Esophagus (tissue), 2 donors: ENCODE measurements around the gene RBBP6. TPM values are rescaled to one million over a fixed set of nuclear protein-coding genes. Genes with fewer than 3 reads are reported as not detected.

Experiments used
- H3K27ac ChIP-seq, 2 donors: one replicate each; pipeline ENCODE4 v1.5.1; 2013; ENCODE audit warnings: low read depth in 2 of 2, mild to moderate bottlenecking in 2 of 2, inconsistent platforms in 1 of 2, low read length in 1 of 2, moderate library complexity in 1 of 2
- H3K27me3 ChIP-seq, 2 donors: one replicate each; pipeline ENCODE4 v1.6.1; 2013; ENCODE audit warnings: low read length in 2 of 2, control low read depth in 1 of 2, mild to moderate bottlenecking in 1 of 2; ENCODE audit not compliant: insufficient read depth in 2 of 2, control insufficient read depth in 1 of 2
- H3K36me3 ChIP-seq, 2 donors: one replicate each; pipeline ENCODE4 v1.6.1; 2013; ENCODE audit warnings: low read length in 1 of 2; ENCODE audit not compliant: control insufficient read depth in 2 of 2, insufficient read depth in 2 of 2
- H3K4me1 ChIP-seq, 2 donors: one replicate each; pipeline ENCODE4 v1.6.1; 2013; ENCODE audit warnings: low read length in 1 of 2; ENCODE audit not compliant: control insufficient read depth in 2 of 2, insufficient read depth in 2 of 2
- H3K4me3 ChIP-seq, 2 donors: one replicate each; pipeline ENCODE4 v1.5.1; 2013; ENCODE audit warnings: low read length in 2 of 2, mild to moderate bottlenecking in 2 of 2, low read depth in 1 of 2, moderate library complexity in 1 of 2
- H3K9me3 ChIP-seq, 2 donors: one replicate each; pipeline ENCODE4 v1.6.1; 2013; ENCODE audit warnings: mild to moderate bottlenecking in 2 of 2, low read depth in 1 of 2, low read length in 1 of 2, moderate library complexity in 1 of 2; ENCODE audit not compliant: control insufficient read depth in 2 of 2, insufficient read depth in 1 of 2
- WGBS, 2 donors: extraction: QIAGEN DNeasy Blood & Tissue Kit; methylation state at CpG; one replicate each; pipeline ENCODE4 v1.1.7; 2013; 5-methylcytosine and 5-hydroxymethylcytosine counted together
- polyA plus RNA-seq, 2 donors: library from polyadenylated mRNA; stranded (reverse); fragments of 200-250 nt; gene quantifications; one replicate each; pipeline ENCODE4 v1.2.3, GENCODE V29; 2013
- donor health status: healthy with polysubstance abuse.
- donor health status: Bipolar disorder and iron deficiency.

RBBP6 gene
- polyA plus RNA-seq, 2 donors: 20.1 to 27.9 TPM

GRCh38 chr16:24537474-24538337 is 1.7 kb upstream of the RBBP6 start:
- H3K9me3 ChIP-seq: no peaks in the 10 kb centered on the region
- H3K4me3 ChIP-seq: no peak overlapping the region
- H3K27me3 ChIP-seq: no peaks in the 10 kb centered on the region
- peaks cover 0 to 4% of the 10 kb centered on the region in 2 donors for H3K4me1 ChIP-seq
- H3K36me3 ChIP-seq: no peaks in the 10 kb centered on the region
- 78 to 82% methylated on average over 16 of the region's 16 CpGs for WGBS, 2 donors
- H3K27ac ChIP-seq: no peak overlapping the region

DNA sequence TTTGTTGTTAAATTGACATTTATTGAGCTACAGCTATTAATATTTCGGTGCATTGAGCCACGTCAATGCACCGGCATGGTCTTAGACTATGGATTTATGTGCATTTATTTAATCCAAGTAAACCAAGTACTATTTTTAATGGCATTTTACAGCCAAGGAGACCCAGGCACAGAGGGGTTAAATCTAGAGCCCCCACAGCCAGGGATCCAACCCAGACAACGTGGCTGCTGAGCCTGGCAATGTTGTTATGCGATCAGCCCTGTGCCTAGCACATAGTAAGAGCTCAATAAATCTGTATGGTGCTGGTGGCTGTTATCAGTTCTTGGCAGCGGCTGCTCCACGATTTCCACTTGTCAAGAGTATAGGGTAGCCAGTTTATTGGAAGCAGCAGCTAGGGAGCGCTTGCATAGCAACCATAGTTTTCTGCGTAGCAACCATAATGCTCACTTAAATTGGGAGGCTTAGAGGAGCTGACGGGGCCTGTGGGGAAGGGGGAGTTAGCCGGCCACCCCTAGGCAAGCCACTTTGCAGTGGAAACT is 541 bp upstream of the RBBP6 start:
- Histone ChIP-seq H3K4me3 (peak overlapping the region; percentile 60 to 99), H3K36me3 (no peaks in the 10 kb centered on the region), H3K27ac (peak overlapping the region; percentile 54 to 62), H3K9me3 (no peaks in the 10 kb centered on the region), H3K4me1 (peaks cover 0 to 4% of the 10 kb centered on the region in 2 donors), H3K27me3 (no peaks in the 10 kb centered on the region)
- WGBS, 2 donors: 13 to 16% methylated on average over 11 of the region's 11 CpGs

DNA sequence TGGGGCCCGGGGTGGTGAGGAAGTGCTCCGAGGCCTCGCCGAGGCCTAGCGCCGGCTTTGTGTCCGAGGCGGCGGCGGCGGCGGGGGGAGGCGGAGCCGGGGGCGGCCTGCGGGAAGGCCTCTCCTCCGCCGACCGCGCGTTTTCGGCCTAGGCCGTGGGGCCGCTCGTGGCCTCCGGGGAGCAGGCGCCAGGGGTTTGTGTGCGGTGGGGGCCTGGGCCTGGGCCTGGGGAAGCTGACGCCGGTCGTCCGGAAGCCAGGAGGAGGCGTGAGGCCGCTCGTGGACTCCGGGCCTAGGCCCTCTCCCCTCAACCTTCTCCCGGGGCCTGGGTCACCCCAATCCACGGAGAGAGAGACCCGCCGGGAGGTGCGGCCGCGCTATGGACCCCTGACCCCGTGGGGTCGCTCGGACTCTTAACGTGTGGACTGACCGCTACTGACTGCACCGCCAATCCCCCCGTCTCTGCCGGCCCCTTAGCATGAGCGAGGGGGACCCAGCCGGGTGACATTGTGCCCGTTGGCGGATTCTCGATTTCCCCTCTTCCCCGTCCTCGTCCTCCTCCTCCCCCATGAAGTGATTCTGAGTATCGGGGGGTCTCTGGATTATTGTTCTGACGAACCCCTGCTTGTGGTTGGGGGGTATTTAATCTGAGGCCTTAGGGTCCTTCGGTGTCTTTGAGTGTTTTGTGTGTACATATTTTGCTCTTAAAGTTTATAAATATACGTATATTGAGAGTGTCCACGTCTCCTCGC is 660 bp downstream of the RBBP6 start:
- H3K4me1 ChIP-seq: peaks cover 0 to 4% of the 10 kb centered on the region in 2 donors
- H3K27me3 ChIP-seq: no peaks in the 10 kb centered on the region
- no peaks in the 10 kb centered on the region for H3K9me3 ChIP-seq
- H3K4me3 ChIP-seq: peak overlapping the region; percentile 76 to 99
- no peaks in the 10 kb centered on the region for H3K36me3 ChIP-seq
- WGBS, 2 donors: 0% methylated on average over 37 to 64 of the region's 64 CpGs
- H3K27ac ChIP-seq: peak overlapping the region; percentile 98 to 99

DNA sequence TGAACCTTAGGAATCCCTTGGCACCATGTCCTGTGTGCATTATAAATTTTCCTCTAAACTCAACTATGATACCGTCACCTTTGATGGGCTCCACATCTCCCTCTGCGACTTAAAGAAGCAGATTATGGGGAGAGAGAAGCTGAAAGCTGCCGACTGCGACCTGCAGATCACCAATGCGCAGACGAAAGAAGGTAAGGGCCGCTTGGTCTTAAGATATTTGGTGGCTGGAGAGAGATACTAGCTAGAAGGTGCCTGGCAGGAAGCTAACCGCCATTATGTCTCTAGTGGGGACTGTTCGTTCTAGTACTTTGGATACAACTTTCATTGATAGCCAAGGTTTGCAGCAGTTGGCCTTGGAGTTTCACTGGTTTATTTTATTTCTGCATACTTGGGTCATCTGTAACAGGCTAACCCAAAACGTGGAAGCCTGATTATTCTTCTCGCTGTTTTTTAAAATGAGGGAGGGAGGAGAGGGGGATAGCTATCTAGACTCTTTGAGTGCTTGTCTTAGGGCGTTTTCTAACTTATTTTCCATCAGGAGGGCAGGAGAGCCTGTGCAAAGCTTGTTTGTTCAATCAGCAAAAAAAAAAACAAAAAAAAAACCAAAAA is 1.3 kb downstream of the RBBP6 start:
- WGBS, 2 donors: 0 to 1% methylated on average over 12 of the region's 12 CpGs

GRCh38 chr16:24541233-24541933 is 2.0 kb downstream of the RBBP6 start:
- Histone ChIP-seq H3K9me3 (no peaks in the 10 kb centered on the region), H3K4me1 (peaks cover 0 to 4% of the 10 kb centered on the region in 2 donors), H3K27me3 (no peaks in the 10 kb centered on the region), H3K36me3 (no peaks in the 10 kb centered on the region), H3K27ac (no peak overlapping the region), H3K4me3 (peak overlapping the region in 1 of 2 donors; percentile 99)
- WGBS, 2 donors: 1 to 2% methylated on average over 7 of the region's 7 CpGs

More for the DNA sequence above, 1.3 kb downstream of the RBBP6 start:
- Histone ChIP-seq H3K27me3 (no peaks in the 10 kb centered on the region), H3K4me3 (peak overlapping the region; percentile 76 to 99), H3K4me1 (peaks cover 0 to 4% of the 10 kb centered on the region in 2 donors), H3K27ac (peak overlapping the region; percentile 88 to 98), H3K9me3 (no peaks in the 10 kb centered on the region), H3K36me3 (no peaks in the 10 kb centered on the region)

- Histone ChIP-seq H3K27ac (no peak overlapping the region), H3K27me3 (no peaks in the 10 kb centered on the region), H3K36me3 (no peaks in the 10 kb centered on the region), H3K4me1 (no peaks in the 10 kb centered on the region), H3K9me3 (no peaks in the 10 kb centered on the region), H3K4me3 (no peak overlapping the region)
- WGBS, 2 donors: 15 to 26% methylated on average over 2 of the region's 2 CpGs
Measured at GRCh38 chr16:24543949-24544348, 4.6 kb downstream of the RBBP6 start.

DNA sequence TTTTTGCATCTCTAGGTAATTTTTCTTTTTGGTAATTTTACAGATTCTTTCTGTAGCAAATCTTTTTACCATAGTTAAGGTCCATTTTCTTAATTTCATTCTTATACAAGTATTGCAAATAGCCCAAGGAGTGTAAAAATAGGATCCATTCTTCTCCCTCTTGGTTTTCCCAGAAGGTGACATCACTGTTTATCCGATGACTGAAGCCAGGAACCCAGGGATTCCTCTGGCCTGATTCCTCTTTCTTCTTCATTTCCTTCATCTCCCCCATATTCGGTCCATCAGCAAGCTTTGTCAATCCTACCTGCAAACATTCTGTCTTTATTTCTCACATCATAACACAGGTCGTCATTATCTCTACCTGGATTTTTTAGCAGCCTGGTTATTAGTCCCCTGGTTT is 5.3 kb downstream of the RBBP6 start:
- Histone ChIP-seq H3K36me3 (no peaks in the 10 kb centered on the region), H3K4me3 (no peak overlapping the region), H3K9me3 (no peaks in the 10 kb centered on the region), H3K27me3 (no peaks in the 10 kb centered on the region), H3K4me1 (no peaks in the 10 kb centered on the region), H3K27ac (peak overlapping the region in 1 of 2 donors; percentile 25)
- 41 to 49% methylated on average over 3 of the region's 3 CpGs for WGBS, 2 donors

GRCh38 chr16:24550295-24550694 is 10.9 kb downstream of the RBBP6 start:
- H3K9me3 ChIP-seq: no peaks in the 10 kb centered on the region
- H3K4me3 ChIP-seq: no peak overlapping the region
- no peaks in the 10 kb centered on the region for H3K27me3 ChIP-seq
- H3K27ac ChIP-seq: no peak overlapping the region
- H3K36me3 ChIP-seq: peaks cover 0 to 4% of the 10 kb centered on the region in 2 donors
- H3K4me1 ChIP-seq: no peaks in the 10 kb centered on the region
- WGBS, 2 donors: 92 to 96% methylated on average over 1 of the region's 1 CpG
